Ectodermal cell (in vitro differentiated cells): ENCODE measurements around the gene RBMS1.

Experiments used
- H3K27ac ChIP-seq: 2 replicates; pipeline ENCODE4 v1.7.0; 2013; ENCODE audit warnings: mild to moderate bottlenecking, low read depth, low read length; ENCODE audit not compliant: insufficient read depth, poor library complexity, severe bottlenecking
- H3K27me3 ChIP-seq: 2 replicates; pipeline ENCODE4 v1.7.0; 2013; ENCODE audit warnings: mild to moderate bottlenecking, low read length; ENCODE audit not compliant: insufficient read depth, control insufficient read depth, poor library complexity, severe bottlenecking
- H3K36me3 ChIP-seq: one replicate; pipeline ENCODE4 v1.7.0; 2013; ENCODE audit warnings: low read length; ENCODE audit not compliant: control insufficient read depth, insufficient read depth
- H3K4me1 ChIP-seq: one replicate; pipeline ENCODE4 v1.7.0; 2013; ENCODE audit warnings: low read length; ENCODE audit not compliant: control insufficient read depth, insufficient read depth
- H3K4me3 ChIP-seq: 2 replicates; pipeline ENCODE4 v1.7.0; 2013; ENCODE audit warnings: low read depth, low read length, control low read depth; ENCODE audit not compliant: insufficient read depth
- H3K9me3 ChIP-seq: 2 replicates; pipeline ENCODE4 v1.7.0; 2013; ENCODE audit warnings: mild to moderate bottlenecking, low read length, moderate library complexity; ENCODE audit not compliant: control insufficient read depth
- WGBS, 2 experiments: methylation state at CpG; one replicate each; pipeline ENCODE4 v1.1.7; 2013; ENCODE audit warnings: missing lambda C conversion rate in 2 of 2; 5-methylcytosine and 5-hydroxymethylcytosine counted together

RBMS1 gene

DNA sequence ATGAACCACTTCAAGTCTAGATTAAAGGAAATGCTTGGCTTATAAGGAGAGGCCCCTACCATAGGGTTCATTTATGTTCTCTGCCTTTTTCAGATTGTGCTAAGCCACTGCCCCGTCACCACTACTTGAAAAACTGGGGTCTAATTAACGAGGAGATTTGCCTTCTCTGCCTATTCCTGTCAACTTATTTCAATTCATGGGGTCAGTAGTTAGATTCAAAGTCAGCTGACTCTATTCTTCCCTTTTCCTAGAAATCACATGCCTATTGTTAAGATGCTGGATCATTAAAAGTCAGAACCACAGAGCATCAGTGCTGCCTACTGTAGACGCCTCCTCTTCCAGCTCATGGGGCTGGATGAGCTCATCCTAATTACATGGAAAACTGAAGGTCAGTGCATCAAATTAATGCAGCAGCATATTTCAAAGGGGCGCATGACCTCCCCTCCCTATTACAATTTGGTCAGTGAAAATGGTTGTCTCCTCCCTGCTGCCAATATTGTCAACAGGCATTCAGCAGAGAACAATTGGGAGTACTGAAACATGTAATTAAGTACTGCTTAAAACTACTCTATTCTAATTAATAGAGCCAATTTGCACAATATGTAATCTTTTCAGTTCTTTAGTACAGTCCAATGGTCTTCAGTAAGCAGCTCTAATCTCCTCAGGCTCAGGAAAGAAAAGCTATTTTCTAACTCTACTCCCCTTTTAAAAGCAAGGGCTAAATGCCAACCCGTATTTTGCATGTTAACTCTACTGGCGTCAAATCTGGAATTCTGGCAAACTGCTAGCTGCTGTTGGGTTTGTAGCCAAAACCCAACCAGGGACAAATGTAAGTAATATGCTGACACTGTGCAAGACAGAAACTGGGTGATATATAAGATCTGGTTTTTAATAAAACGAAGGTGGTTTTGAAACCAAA, 176.2 kb downstream of the RBMS1 start:
- H3K4me1 ChIP-seq = peaks cover 13% of the 10 kb centered on the region
- 78 to 80% methylated on average over 7 of the region's 7 CpGs for WGBS, 2 experiments
- no peaks in the 10 kb centered on the region for H3K9me3 ChIP-seq
- no peak overlapping the region for H3K4me3 ChIP-seq
- no peaks in the 10 kb centered on the region for H3K27me3 ChIP-seq
- no peaks in the 10 kb centered on the region for H3K36me3 ChIP-seq
- no peak overlapping the region for H3K27ac ChIP-seq

DNA sequence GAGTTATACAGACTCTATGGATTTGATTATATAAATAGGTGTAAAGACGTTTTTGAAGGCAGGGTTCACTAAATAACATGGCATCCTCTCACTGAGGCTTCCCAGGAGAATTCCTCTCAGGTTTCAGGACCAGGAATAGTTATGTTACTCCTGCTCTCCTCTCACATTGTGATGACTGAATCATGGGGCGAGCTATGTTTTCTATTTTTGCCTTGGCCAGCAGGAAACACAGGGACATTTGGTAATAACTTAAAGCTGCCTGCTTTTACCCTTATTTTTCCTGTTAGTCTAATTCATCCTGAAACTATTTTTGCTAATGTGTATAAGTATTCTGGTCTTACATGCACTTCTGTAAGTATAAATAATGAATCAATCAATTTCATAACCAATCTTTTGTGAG, 178.3 kb downstream of the RBMS1 start:
- peaks cover 10% of the 10 kb centered on the region for H3K4me1 ChIP-seq
- H3K4me3 ChIP-seq = no peak overlapping the region
- no peaks in the 10 kb centered on the region for H3K36me3 ChIP-seq
- H3K9me3 ChIP-seq = no peaks in the 10 kb centered on the region
- 73 to 79% methylated on average over 2 of the region's 2 CpGs for WGBS, 2 experiments
- no peaks in the 10 kb centered on the region for H3K27me3 ChIP-seq
- no peak overlapping the region for H3K27ac ChIP-seq

- Histone ChIP-seq H3K36me3 (no peaks in the 10 kb centered on the region), H3K27me3 (no peaks in the 10 kb centered on the region), H3K9me3 (no peaks in the 10 kb centered on the region), H3K4me1 (peaks cover 10% of the 10 kb centered on the region), H3K4me3 (no peak overlapping the region), H3K27ac (no peak overlapping the region)
- 95 to 96% methylated on average over 7 to 8 of the region's 8 CpGs for WGBS, 2 experiments
These were observed 183.3 kb downstream of the RBMS1 start for GRCh38 chr2:160310118-160310828.

GRCh38 chr2:160309585-160309984, 184.0 kb downstream of the RBMS1 start:
- Histone ChIP-seq H3K9me3 (no peaks in the 10 kb centered on the region), H3K4me3 (no peak overlapping the region), H3K36me3 (no peaks in the 10 kb centered on the region), H3K27me3 (no peaks in the 10 kb centered on the region), H3K4me1 (peaks cover 10% of the 10 kb centered on the region), H3K27ac (no peak overlapping the region)

GRCh38 chr2:160308915-160309314, 184.7 kb downstream of the RBMS1 start:
- no peaks in the 10 kb centered on the region for H3K27me3 ChIP-seq
- no peak overlapping the region for H3K4me3 ChIP-seq
- peaks cover 10% of the 10 kb centered on the region for H3K4me1 ChIP-seq
- no peaks in the 10 kb centered on the region for H3K36me3 ChIP-seq
- no peaks in the 10 kb centered on the region for H3K9me3 ChIP-seq
- no peak overlapping the region for H3K27ac ChIP-seq
- WGBS, 2 experiments = 84 to 88% methylated on average over 5 of the region's 5 CpGs

- Histone ChIP-seq H3K4me3 (no peak overlapping the region), H3K27ac (no peak overlapping the region), H3K36me3 (no peaks in the 10 kb centered on the region), H3K9me3 (no peaks in the 10 kb centered on the region), H3K27me3 (no peaks in the 10 kb centered on the region), H3K4me1 (peaks cover 10% of the 10 kb centered on the region)
- WGBS, 2 experiments = 94 to 99% methylated on average over 1 to 3 of the region's 3 CpGs
These were observed 185.1 kb downstream of the RBMS1 start for GRCh38 chr2:160308476-160308875.

DNA sequence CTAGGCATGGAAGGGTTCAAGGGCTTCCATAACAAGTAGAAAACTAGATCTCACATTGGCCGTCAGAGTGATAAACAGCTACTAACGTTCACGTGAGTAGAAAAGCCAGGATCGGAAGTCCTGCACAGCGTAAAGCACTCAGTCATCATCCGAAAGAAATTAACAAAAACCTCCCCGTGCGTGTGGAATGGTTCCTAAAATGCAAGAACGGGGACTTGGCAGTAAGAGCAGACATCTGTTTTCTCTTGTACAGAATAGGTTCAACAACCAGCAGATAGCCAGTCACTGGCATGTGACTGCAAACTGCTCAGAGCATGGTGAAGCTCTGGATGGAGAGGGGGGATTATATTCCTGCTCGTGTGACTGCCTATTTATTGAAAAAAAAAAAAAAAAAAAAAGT, 186.6 kb downstream of the RBMS1 start:
- Histone ChIP-seq H3K27me3 (no peaks in the 10 kb centered on the region), H3K27ac (no peak overlapping the region), H3K36me3 (no peaks in the 10 kb centered on the region), H3K9me3 (no peaks in the 10 kb centered on the region), H3K4me1 (peaks cover 10% of the 10 kb centered on the region), H3K4me3 (no peak overlapping the region)
- 95 to 97% methylated on average over 9 to 10 of the region's 10 CpGs for WGBS, 2 experiments

- no peaks in the 10 kb centered on the region for H3K27me3 ChIP-seq
- WGBS, 2 experiments = 96% methylated on average over 4 of the region's 4 CpGs
- no peak overlapping the region for H3K4me3 ChIP-seq
- H3K27ac ChIP-seq = no peak overlapping the region
- no peaks in the 10 kb centered on the region for H3K36me3 ChIP-seq
- peaks cover 10% of the 10 kb centered on the region for H3K4me1 ChIP-seq
- H3K9me3 ChIP-seq = no peaks in the 10 kb centered on the region
These were observed 188.4 kb downstream of the RBMS1 start for GRCh38 chr2:160305081-160305750.

- H3K27me3 ChIP-seq = no peaks in the 10 kb centered on the region
- no peaks in the 10 kb centered on the region for H3K36me3 ChIP-seq
- H3K9me3 ChIP-seq = no peaks in the 10 kb centered on the region
- WGBS, 2 experiments = 97 to 100% methylated on average over 2 to 3 of the region's 3 CpGs
- H3K4me3 ChIP-seq = no peak overlapping the region
- H3K27ac ChIP-seq = no peak overlapping the region
- H3K4me1 ChIP-seq = no peaks in the 10 kb centered on the region
These were observed 190.1 kb downstream of the RBMS1 start for GRCh38 chr2:160303527-160303926.

GRCh38 chr2:160303076-160303475, 190.5 kb downstream of the RBMS1 start:
- Histone ChIP-seq H3K4me3 (no peak overlapping the region), H3K27ac (no peak overlapping the region), H3K4me1 (no peaks in the 10 kb centered on the region), H3K27me3 (no peaks in the 10 kb centered on the region), H3K36me3 (no peaks in the 10 kb centered on the region), H3K9me3 (no peaks in the 10 kb centered on the region)
- WGBS, 2 experiments = 94 to 96% methylated on average over 2 of the region's 2 CpGs
